HG03097 (cell line): Measurements from ENCODE around the gene ABLIM2.

Experiments
- ATAC-seq: cut with Tn5 transposase; IDR thresholded peaks from one replicate; pipeline ENCODE4 v1.9.1; 2021; ENCODE audit not compliant: unreplicated experiment, low FRiP score

Gene ABLIM2

DNA sequence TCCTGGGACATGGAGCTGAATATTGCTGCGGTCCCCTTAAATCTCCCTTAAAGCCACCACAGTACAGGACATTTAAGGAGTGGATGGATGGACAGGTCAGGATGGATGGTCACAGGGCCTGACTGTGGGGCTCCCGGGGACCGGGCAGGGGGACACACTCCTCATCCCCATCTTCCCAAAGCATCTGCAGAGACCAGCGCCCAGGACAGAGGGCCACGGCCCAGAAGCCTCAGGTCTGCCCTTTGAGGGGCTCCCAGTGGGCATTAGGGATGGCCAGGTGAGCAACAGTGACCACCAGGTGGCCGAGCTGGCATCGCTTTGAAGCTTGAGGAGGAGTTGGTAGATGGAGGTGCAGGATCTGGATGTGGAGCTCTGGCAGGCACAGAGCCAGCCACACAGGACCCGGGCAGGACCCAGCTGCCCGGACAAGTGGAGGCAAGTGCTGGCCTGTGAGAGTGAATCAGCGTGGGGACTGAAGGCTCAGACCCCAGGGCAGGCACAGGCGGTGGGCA is 51.4 kb downstream of the ABLIM2 start:
- ATAC-seq, result no peak

DNA sequence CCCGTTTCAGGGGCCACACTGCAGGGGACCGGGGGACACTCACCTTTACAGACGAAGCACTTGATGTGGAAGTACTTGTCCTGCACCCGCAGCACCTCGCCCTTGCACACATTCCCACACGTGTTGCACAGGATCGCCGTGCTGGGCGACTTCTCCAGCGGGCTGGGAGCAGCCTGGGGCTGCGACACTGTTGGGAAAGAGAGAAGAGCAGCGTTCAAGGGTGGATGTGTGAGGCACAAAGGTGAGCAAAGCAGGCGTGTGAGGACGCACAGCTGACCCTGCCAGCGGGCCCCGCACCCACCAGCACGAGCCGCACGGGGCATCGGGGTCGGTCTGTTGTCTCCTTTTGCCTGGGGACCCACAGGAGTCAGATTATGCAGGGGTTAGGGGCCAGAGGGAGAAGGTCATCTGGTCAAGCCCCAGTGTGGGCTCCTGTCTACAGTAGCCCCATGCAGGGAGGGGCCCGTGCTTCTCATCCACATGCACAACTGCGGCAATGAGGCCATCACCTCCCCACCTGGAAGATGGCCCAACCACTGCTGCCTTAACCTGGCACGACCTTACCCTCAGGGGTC is 52.1 kb downstream of the ABLIM2 start:
- no peak for ATAC-seq

DNA sequence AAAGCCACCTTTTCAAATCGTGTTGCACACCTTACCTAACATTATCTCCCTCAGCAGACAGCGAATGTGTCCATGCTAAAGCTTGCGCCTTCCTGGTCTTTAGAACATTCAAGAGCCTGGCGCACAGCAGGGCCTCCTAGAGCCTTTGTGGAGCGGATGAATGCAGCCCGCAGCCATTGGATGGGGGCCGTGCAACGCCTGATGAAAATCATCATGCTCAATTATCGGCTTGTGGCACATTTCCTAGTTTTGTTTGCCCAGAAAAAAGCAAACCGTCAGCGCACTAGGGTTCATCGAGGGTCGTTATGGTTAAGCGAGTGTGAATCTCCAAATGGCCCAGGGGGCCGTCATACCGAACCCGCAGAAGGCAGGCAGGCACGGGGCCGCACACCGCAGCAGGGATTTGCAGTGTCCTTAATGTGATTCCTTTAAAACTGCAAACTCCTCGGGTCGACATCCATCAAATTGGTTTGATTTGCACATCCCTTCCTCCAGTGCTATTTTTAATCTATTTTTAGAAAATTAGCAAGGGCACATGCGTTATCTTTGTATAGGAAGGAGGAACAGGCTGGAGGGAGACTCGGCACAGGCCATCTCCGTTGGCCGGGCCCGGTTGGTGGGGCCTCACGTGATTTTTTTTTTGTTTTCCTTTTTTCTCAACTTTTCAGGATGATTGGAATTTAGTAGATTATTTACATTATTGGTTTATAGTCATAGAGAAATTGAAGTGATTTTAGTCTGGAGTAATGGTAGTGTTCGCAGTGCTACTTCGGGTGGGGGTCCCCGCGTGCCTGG is 53.1 kb downstream of the ABLIM2 start:
- ATAC-seq, result no peak

DNA sequence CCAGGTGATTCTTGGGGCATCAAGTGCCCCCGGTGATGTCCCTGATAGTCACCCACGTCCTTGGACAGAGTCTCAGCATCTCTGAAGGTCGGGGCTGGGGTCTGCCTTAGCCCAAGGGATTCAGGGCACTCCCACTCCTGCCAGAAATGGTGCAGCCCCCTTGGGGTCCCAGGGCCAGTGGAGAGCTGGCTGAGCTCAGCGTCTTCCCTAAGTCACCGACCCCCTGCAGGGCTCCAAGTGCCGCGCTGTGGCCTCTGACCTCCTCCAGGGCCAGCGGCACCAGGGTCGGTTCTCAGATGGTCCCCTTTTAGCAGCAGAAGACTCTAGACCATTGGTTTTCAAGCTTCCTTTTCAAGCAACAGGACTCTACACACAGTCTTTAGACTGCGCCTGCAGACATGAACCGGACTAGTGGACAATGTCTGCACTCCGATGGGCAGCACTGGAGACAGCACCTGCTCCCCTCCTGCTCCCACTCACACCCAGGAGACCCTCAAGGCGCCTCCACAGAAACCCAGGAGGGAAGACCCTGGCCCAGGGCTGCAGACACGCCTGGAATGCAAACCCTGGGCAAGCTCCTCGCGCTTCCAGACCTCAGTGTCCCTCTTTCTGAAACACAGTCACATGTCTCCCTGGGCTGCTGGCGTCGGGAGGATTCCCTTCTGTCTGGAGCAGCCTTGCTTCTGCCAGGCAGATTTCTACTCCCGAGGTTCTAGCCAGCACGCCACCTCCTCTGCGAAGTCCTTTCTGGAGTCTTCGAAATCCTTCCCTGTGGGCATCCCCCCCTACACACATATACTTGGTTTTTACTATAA is 53.9 kb downstream of the ABLIM2 start:
- no peak for ATAC-seq

DNA sequence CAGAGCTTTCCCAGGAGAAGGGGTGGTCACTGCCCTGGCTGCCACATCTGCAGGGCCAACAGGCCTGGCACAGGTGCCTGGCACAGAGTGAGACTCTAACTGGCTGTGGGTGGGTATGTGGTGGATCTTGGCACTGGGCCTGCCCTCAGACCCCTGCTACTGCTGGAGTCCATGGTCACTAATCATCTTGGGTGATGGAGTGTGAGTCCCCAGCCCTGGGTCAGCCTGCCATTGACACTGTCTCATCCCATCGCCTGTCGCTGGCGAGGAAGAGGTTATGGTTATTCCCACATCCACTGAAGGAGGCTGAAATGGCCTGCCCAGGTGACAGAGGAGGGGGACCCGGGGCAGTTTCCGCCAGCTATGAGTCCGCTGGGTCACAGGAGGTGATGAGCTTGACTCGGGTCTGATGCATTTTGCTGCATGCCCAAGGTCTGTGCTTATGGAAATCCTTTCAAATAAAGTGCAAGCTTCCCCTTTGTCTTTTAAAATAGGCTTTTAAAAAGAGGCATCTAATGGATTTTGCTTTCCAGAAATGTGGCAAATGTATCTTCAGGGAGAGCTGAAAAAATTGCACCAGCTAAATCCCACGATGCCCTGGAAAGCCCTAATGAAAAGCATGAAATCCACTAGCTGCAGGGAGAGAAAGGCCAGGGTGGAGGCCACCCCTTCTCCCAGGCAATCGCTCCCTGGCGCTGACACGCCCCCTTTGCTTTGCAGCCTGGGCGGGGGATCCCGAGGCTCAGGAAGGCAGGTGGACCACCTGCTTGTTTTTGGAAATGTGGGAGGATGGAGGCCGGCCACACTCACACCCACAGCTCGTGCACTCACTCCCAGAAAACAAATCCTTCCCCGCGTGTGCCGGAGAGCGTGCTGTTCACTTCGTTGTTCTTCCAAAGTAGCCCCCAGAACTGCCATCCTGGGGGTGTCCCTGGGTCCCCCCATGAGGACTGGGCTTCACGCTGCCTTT is 54.9 kb downstream of the ABLIM2 start:
- no peak for ATAC-seq

DNA sequence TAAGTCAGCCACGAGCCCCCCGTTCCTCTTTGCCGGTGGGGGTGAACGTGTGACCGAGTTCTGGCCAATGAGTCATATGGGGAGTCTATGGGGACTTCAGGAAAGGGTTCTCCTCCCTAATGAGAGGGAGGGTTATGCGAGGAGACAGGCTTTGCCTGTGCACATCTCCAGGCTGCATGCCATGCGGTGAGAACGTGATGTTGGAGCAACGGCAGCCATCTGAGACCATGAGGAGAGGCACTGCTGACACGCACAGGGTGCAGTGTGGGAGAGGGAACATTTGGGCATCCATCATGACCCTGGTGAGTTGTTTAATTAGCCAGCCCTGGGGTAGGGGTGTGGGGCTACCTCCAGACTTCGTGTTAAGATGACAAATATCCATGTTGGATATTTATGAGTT is 55.8 kb downstream of the ABLIM2 start:
- ATAC-seq, result no peak

DNA sequence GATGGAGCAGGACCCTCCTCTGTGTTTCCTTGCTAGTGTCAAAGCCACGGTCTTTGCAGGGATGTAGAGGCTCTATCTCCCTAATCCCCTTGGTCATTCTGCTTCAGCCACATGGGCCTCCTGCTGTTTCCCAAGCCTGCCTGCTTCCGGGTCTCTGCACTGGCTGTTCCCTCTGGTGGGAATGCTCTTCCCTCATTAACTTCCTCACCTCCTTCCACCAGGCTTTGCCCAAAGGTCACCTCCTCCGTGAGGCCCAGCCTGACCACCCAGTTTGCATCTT is 56.6 kb downstream of the ABLIM2 start:
- no peak for ATAC-seq

DNA sequence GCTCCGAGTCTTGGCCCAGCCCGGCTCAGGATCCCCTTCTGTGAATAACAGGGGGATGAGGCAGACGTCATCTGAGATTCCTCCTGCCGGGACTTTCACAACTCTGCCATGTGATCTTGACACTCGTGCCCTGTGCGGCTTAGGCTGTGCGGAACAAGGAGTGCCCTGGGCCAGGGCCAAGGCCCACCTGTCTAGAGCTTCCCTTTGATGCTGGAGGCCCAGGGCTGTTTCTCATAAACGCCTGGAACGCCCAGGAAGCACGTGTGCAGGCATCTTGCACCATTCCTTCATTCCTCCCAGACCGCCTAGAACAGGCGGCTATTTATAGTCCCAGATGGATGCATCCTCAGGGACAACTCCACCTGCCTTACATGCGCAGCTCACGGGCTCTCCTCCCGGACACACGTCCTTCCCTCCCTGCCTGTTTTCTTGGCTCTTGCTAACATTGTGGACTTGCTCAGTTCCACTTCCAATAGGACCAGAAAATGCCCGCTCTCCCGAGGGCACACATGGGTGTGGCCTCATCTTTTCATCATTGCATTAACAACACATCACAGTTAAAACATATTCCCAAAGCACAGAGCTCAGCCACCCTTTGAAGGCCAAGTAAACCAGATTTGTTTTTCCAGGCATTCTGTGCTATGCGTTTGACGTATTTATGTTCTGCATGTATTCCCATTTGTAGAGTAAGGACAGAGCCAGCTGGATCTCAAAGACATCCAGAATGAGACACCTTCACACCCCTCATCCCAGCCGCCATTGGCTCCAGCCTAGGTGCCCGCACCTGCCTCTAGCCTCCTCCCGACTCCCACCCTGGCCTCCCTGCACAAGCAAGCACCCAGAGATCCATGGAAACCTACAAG is 57.2 kb downstream of the ABLIM2 start:
- ATAC-seq, result no peak

DNA sequence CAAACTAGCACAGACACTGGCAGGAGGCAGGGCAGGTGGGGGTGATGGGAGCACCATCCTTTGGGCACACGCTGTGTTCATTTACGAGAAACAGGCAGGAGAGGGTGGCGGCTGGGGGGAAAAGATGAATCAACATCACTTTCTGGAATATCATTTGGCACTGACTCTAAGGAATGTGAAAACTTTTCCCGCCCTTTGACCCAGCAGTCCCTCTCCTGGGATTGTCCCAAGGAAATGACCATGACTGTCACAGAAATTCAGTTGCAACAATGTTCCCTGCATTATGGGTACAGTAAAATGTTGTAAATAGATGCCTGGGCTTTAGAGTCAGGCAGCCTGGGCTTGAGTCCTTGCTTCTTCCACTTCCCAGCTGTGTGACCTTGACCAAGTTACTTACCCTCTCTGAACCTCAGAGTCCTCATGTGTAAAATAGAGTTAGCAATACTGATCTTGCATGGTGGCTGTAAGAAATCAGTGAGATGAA is 58.6 kb downstream of the ABLIM2 start:
- no peak for ATAC-seq

DNA sequence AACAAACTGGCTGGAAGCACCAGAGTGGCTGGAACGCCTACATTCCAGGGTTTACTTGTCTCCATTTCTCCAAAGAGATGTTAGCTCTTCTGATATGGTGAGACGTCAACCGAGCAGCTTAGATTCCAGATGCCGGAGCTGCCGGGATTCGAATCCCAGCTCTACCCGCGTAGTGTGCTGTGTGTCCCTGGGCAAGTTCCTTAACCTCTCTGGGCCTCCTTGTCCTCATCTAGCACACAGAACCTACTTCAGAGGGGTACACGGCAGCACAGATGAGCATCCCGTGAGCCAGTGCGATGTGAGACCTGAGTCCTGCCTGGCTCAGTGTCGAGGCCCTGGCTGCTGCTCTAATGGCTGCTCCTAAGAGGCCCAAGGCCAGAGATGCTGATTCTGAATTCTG is 60.1 kb downstream of the ABLIM2 start:
- no peak for ATAC-seq

DNA sequence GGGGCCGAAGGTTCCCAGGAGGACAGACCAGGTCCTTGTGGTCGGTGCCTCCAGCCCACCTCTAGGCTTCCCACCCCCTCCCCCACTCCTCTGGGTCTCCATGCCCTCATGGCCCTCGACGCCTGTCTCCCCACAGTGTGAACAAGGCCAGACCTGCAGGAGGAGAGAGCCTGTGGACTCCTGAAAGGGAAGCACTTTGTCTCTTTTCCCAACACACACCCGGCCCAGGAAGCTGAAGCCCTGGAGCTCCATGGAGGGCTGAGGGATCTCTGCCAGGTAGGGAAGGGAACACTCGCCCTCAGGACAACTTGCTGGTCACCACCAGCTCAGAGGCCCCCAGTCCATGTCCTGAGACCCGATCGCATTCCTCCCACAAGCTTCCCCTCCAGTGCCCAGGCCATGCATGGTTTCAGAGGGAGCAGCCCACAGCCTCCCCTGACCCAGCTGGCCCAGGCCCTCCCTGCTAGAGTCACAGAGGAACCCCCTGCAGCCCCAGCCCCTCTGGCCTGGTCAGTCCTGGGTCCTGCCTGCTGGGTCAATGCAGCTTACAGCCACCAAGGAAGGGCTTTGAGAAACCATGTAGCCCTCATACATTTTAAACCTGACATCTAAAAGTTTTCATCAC is 60.8 kb downstream of the ABLIM2 start:
- ATAC-seq, result no peak

DNA sequence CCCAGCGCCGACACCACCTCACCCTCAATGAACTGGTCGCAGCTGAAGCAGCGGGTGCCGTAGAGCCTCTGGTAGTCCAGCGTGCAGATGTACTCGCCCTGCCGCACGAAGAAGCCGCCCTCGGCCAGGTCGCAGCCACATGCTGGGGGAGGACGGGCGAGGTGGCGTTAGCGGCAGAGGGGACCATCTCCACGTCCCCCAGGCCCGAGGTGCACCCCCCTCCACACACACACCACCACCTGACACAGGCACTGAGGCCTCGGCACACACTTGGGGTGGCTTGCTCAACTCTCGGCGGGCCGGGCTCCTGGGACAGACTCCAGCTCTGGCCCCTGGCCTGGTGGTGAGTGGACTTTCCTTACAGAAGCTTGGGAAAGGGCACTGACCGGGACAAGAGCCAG is 61.5 kb downstream of the ABLIM2 start:
- ATAC-seq, result no peak

DNA sequence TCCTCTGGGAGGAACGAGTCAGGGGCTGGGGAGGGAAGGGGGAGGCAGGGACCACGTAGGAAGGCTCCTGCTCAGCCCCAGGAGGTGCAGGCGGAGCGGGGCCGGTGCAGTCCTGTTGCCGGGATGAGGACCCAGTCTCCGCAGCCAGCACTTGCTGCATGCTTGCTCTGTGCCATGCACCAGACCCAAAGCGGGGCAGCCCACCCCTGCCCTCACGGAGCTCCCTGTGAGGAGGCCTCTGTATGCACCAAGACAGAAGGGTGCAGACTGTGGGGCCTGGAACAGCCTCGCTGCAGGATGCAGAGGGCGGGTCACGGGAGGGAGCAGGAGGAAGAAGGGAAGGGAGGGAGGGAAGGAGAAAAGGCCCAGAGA is 61.9 kb downstream of the ABLIM2 start:
- no peak for ATAC-seq

DNA sequence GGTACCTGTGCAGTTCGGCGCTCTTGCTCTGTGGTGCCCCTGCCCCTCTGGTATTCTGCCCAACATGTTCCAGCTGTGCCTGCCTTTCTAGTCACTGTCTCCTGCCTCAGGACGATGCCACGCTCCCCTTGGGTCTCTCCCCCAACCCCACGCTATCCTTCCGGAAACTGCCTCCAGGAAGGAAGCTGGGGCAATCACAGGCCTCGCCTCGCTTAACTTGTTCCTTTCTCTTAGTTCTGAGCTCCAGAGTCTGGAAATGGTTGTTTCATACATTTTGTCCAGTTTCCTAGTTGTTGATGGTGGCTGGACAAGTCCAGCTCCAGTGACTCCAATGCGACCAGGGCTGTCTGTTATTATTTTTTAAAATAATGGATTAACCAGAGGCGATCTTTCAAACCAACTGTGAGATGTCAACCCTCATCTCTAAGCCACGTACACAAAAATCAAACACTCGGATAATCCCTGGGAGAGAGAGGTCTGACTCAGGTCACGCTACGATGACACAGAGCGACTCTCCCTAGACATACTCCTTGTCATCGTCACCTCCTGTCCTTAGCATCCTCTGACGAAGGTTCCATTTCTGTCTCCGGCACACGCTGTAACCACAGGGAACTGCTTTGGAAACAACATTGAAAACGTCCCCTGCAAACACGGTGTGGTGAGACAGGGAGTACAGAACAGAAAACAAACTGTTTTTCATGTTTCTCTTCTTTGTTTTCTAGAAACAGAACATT is 62.5 kb downstream of the ABLIM2 start:
- ATAC-seq, result no peak

DNA sequence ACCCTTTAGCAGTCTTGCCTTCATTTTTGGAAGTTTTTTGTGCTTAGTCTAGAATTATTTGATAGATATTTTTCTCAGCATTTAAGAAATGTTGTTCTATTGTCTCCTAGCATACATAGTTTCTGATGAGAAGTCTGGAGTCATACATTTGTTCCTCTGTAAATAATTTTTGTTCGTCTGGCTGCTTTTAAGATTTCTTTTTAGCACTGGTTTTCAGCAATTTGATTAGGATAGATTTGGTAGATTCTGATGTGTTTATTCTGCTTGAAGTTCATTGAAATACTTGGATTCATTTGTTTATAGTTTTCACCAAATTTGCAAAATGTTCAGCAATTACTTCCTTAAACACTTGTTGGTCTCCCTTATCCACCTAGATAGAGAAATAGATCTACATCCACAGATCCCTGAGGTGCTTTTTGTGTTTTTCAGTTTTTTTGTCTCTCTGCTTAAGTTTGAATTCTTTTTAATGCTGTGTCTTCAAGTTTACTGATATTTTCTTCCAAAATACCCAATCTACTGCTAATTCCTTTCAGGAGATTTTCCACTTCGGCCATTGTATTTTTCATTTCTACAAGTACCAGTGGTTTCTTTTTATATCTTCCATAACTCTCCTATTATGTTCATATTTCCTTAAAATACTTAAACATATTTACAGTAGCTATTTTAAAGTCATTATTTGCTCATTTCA is 64.9 kb downstream of the ABLIM2 start:
- ATAC-seq, result no peak

DNA sequence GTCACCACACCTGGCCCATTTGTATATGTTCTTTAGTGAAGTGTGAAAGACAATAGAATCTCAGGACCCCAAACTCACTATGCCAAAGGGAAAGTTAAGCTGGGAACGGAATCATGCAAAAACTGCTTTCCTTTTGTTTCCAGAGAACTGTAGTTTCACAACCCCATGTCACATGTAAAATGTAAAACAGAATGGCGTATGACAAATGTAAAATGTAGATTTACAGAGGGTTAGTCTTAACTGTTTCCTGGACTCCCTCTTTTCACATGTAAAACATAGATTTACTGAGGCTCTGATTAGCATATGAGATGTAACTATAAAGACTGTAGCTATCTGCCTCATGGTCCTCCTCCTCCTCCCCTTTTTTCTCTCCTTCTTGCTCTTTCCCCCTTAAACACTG is 66.3 kb downstream of the ABLIM2 start:
- no peak for ATAC-seq

DNA sequence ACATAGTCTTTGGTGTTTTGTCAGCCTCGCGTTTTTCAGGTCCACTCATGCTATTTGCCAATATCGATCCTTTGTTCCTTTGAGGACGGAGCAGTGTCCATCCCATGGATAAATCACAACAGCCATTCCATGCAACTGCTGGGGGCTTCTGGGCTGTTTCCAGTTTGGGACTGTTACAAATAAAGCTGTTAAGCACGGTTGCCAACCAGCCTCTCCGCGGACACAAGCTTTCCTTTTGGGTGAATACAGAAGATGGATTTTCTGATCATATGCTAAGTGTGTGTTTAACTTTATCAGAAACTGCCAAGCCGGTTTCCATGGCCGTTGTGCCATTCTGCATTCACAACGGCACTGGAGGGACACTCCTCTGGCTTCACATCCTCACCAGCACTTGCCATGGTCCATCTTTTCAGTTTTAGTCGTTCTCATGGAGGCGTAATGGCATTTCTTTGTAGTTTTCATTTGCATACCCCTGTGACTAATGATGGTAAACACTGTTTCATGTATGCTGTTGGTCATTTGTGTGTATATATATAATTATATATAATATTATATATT is 67.8 kb downstream of the ABLIM2 start:
- no peak for ATAC-seq

DNA sequence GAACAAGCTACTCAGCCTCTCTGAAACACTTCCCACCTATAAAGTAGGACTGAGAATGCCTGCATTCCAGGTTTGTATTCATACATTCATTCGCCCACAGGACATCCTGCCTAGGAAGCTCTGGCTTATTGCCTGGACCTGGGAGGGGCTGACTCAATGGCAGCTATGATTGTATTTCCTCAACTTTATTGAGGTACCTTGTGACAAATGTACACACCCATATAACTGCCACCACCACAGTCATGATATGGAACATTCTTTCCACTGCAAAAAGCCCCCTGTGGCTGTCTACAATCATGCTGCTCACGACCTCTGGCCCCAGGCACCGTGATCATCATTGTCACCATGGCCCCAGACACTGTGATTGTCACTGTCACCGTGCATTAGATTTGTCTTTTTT is 68.3 kb downstream of the ABLIM2 start:
- ATAC-seq, result no peak
